Gastroesophageal sphincter (tissue), 3 donors: ENCODE results near the gene PCDH17.

Experiments
- CTCF ChIP-seq, 4 experiments: fragments of 200-600 bp in 2 of 4; fragments of 450-650 bp in 2 of 4; sonication (generic) in 1 of 4; IDR thresholded peaks; one replicate each; pipeline ENCODE4 v1.5.1; 2017 to 2019; ENCODE audit warnings: antibody characterized with exemption in 4 of 4, mild to moderate bottlenecking in 2 of 4, moderate library complexity in 2 of 4
- POLR2AphosphoS5 ChIP-seq: sonication (generic); formaldehyde crosslinking; IDR thresholded peaks from one replicate; pipeline ENCODE4 v1.6.1; 2017; ENCODE audit warnings: antibody characterized with exemption

- TF ChIP-seq CTCF (IDR thresholded peaks at IDR 0.05) (no peak), POLR2AphosphoS5 (no peak)
Observed at GRCh38 chr13:57653229-57653989, 21.9 kb downstream of the PCDH17 start.
